ENCODE measurements around the gene RASD1.

RASD1 gene

GRCh38 chr17:17499402-17500145 is 3.4 kb upstream of the RASD1 start:
- no peak overlapping the region for H3K4me3 ChIP-seq (ENCODE audit: low read depth, low read length)
- TF ChIP-seq CTCF (IDR thresholded peaks at IDR 0.05; ENCODE audit: borderline replicate concordance, insufficient read depth, low read depth, low read length), result no peak

GRCh38 chr17:17498606-17499301 is 2.6 kb upstream of the RASD1 start:
- no peak for TF ChIP-seq CTCF (IDR thresholded peaks at IDR 0.05; ENCODE audit: borderline replicate concordance, insufficient read depth, low read depth, low read length)
- no peak overlapping the region for H3K4me3 ChIP-seq (ENCODE audit: low read depth, low read length)

GRCh38 chr17:17497845-17498520 is 1.8 kb upstream of the RASD1 start:
- no peak for TF ChIP-seq CTCF (IDR thresholded peaks at IDR 0.05; ENCODE audit: borderline replicate concordance, insufficient read depth, low read depth, low read length)
- H3K4me3 ChIP-seq (ENCODE audit: low read depth, low read length), result no peak overlapping the region

GRCh38 chr17:17497065-17497844 is 1.1 kb upstream of the RASD1 start:
- no peak for TF ChIP-seq CTCF (IDR thresholded peaks at IDR 0.05; ENCODE audit: borderline replicate concordance, insufficient read depth, low read depth, low read length)
- no peak overlapping the region for H3K4me3 ChIP-seq (ENCODE audit: low read depth, low read length)

- H3K4me3 ChIP-seq (ENCODE audit: low read depth, low read length), result peak overlapping the region; percentile 17
These were observed 533 bp downstream of the RASD1 start for GRCh38 chr17:17495536-17496188.

More at GRCh38 chr17:17495536-17496188, 533 bp downstream of the RASD1 start:
- TF ChIP-seq CTCF (IDR thresholded peaks at IDR 0.05; ENCODE audit: borderline replicate concordance, insufficient read depth, low read depth, low read length), result no peak
